A673 (cell line): ENCODE measurements around the gene UBQLN2. TPM values are rescaled to one million over a fixed set of nuclear protein-coding genes. Genes with fewer than 3 reads are reported as not detected.

ENCODE experiments used
- BruUV-seq: library from RNA; stranded (reverse); fragments of 400-500 nt; replicated peaks from 2 replicates; lab custom pipeline; 2021; lab: Mats Ljungman, UMichigan
- CTCF ChIA-PET: fragments of 300-600 bp; sonication (Branson Sonifier 250); formaldehyde crosslinking; loops from one replicate; lab custom pipeline; 2022; ENCODE audit warnings: antibody characterized with exemption; lab: Charles Lee
- POLR2A ChIA-PET: fragments of 300-600 bp; sonication (Branson Sonifier 250); formaldehyde crosslinking; loops from one replicate; lab custom pipeline; 2022; ENCODE audit warnings: antibody characterized with exemption; ENCODE audit not compliant: low non-redundant PET; lab: Charles Lee
- DNase-seq: peaks from one replicate; pipeline ENCODE4 v3.0.0-alpha.2; 2015; ENCODE audit warnings: low spot score
- H3K27ac ChIP-seq: fragments of 200-600 bp; sonication (generic); 2 replicates; pipeline ENCODE4 v1.5.1; 2016; ENCODE audit warnings: mixed run types, low read depth, mild to moderate bottlenecking, mixed read lengths, antibody characterized with exemption, low read length; ENCODE audit not compliant: poor library complexity, severe bottlenecking
- H3K27me3 ChIP-seq: fragments of 200-600 bp; sonication (generic); replicated peaks from 2 replicates; pipeline ENCODE4 v1.6.1; 2017; ENCODE audit warnings: mixed run types, low read depth, mild to moderate bottlenecking, mixed read lengths, antibody characterized with exemption, low read length; ENCODE audit not compliant: insufficient read depth, poor library complexity
- H3K36me3 ChIP-seq: fragments of 200-600 bp; sonication (generic); 2 replicates; pipeline ENCODE4 v1.6.1; 2016; ENCODE audit warnings: mixed run types, mild to moderate bottlenecking, mixed read lengths, antibody characterized with exemption, low read length; ENCODE audit not compliant: insufficient read depth, poor library complexity, severe bottlenecking
- H3K4me1 ChIP-seq: fragments of 200-600 bp; sonication (generic); 2 replicates; pipeline ENCODE4 v1.6.1; 2017; ENCODE audit warnings: mixed run types, mild to moderate bottlenecking, mixed read lengths, antibody characterized with exemption, low read length; ENCODE audit not compliant: insufficient read depth, poor library complexity, severe bottlenecking
- H3K4me3 ChIP-seq: fragments of 200-600 bp; sonication (generic); 2 replicates; pipeline ENCODE4 v1.5.1; 2016; ENCODE audit warnings: low read depth, mixed run types, mild to moderate bottlenecking, mixed read lengths, low read length; ENCODE audit not compliant: poor library complexity, severe bottlenecking
- H3K9me3 ChIP-seq: fragments of 200-600 bp; sonication (generic); 2 replicates; pipeline ENCODE4 v1.6.1; 2016; ENCODE audit warnings: mixed run types, low read depth, mild to moderate bottlenecking, mixed read lengths, antibody characterized with exemption, low read length; ENCODE audit not compliant: poor library complexity, severe bottlenecking
- EZH2 ChIP-seq: fragments of 200-600 bp; sonication (generic); IDR thresholded peaks from 2 replicates; pipeline ENCODE4 v1.6.1; 2017; ENCODE audit warnings: borderline replicate concordance, low read depth, mild to moderate bottlenecking, mixed read lengths, antibody characterized with exemption, low read length; ENCODE audit not compliant: poor library complexity, severe bottlenecking
- intact Hi-C: fragments of 100-400 bp; cut with micrococcal nuclease; formaldehyde crosslinking; loops from one replicate; pipeline ENCODE4 v1.10.0; 2022; ENCODE audit not compliant: unreplicated experiment
- total RNA-seq: library from RNA; stranded (reverse); gene quantifications from 2 replicates; pipeline ENCODE4 v1.2.3, GENCODE V29; 2021
- TF ChIP-seq, protein P1 (sequence below): fragments of 300-800, 200-600 bp; sonication (generic); conservative IDR thresholded peaks from 2 replicates; pipeline ENCODE4 v1.5.1; 2017; ENCODE audit warnings: low read depth, mild to moderate bottlenecking, antibody characterized with exemption, low read length, moderate library complexity, mixed read lengths

UBQLN2 gene
- total RNA-seq, 1 experiment from 2014 or later = 28.8 TPM

DNA sequence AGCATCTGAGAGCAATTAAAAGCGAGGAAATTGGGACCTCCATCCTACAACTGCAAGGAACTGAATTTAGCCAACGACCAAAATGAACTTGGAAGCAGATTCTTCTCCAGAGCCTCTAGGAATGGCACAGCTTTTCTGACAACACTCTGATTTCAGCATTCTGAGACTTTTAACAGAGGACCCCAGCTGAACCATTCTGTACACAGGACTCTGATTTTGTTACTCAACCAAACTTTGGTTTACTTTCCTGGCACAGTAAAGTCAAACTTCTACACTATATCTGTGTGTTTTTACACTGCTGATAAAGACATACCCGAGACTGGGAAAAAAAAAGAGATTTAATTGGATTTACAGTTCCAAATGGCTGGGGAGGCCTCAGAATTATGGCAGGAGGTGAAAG, 37.6 kb downstream of the UBQLN2 start:
- no peak for TF ChIP-seq EZH2
- TF ChIP-seq, protein P1, sequence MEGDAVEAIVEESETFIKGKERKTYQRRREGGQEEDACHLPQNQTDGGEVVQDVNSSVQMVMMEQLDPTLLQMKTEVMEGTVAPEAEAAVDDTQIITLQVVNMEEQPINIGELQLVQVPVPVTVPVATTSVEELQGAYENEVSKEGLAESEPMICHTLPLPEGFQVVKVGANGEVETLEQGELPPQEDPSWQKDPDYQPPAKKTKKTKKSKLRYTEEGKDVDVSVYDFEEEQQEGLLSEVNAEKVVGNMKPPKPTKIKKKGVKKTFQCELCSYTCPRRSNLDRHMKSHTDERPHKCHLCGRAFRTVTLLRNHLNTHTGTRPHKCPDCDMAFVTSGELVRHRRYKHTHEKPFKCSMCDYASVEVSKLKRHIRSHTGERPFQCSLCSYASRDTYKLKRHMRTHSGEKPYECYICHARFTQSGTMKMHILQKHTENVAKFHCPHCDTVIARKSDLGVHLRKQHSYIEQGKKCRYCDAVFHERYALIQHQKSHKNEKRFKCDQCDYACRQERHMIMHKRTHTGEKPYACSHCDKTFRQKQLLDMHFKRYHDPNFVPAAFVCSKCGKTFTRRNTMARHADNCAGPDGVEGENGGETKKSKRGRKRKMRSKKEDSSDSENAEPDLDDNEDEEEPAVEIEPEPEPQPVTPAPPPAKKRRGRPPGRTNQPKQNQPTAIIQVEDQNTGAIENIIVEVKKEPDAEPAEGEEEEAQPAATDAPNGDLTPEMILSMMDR = no peak
- DNase-seq = no peak
- Histone ChIP-seq H3K27me3 (no peaks in the 10 kb centered on the region), H3K4me3 (no peak overlapping the region), H3K9me3 (no peaks in the 10 kb centered on the region), H3K36me3 (no peaks in the 10 kb centered on the region), H3K4me1 (no peaks in the 10 kb centered on the region), H3K27ac (no peak overlapping the region)
- intact Hi-C loops = no loop called here
- ChIA-PET POLR2A (no interaction called here), CTCF (no interaction called here)
- BruUV-seq = no TSS peak

DNA sequence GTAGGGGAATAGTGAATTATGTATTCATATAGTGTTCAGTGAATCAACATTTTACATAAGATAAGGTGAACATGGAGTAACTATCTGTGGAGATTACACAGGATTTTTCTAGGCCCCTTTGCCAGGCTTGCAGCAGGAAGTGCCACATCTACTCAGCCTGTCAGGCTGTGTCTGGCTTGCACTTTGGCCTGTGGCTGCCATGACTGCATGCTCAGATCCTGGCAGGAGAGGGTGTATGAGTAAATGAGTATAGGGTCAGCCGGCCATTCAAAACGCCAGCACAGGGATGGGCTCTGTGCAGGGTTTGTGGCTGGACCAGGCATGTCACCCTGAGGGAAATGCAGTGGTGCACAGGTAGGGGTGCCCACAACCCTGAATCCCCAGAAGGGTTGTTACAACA, 51.9 kb downstream of the UBQLN2 start:
- Histone ChIP-seq H3K27me3 (no peaks in the 10 kb centered on the region), H3K9me3 (no peaks in the 10 kb centered on the region), H3K27ac (no peak overlapping the region), H3K4me1 (no peaks in the 10 kb centered on the region), H3K4me3 (no peak overlapping the region), H3K36me3 (no peaks in the 10 kb centered on the region)
- no TSS peak for BruUV-seq
- CTCF ChIA-PET = no interaction called here
- TF ChIP-seq, protein P1 = no peak
- no peak for TF ChIP-seq EZH2
- DNase-seq = no peak
- POLR2A ChIA-PET = no interaction called here
- intact Hi-C loops = no loop called here

Other genes with a start within 250 kb of the UBQLN2 start
- gene NBDY, start 165.6 kb downstream of the UBQLN2 start, total RNA-seq = 46.8 and 53.1 TPM in 2 replicates